Astrocyte (in vitro differentiated cells and primary cell): Measurements from ENCODE around the gene SLC2A8. TPM values are rescaled to one million over a fixed set of nuclear protein-coding genes. Genes with fewer than 3 reads are reported as not detected.
A peak's percentile ranks its signal among the peaks of the same experiment; 100 is the strongest.

ENCODE experiments used
- DNase-seq: peaks from one replicate; pipeline ENCODE4 v3.0.0-alpha.2; 2010; ENCODE audit warnings: low read depth
- FAIRE-seq: peaks from 2 replicates; lab custom pipeline; 2011; peaks lifted over from hg19 to GRCh38; lab: Jason Lieb, UNC
- H2AFZ ChIP-seq: 2 replicates; pipeline ENCODE4 v1.6.0; 2012; ENCODE audit warnings: low read depth, low read length, inconsistent platforms
- H3K27ac ChIP-seq: 2 replicates; pipeline ENCODE4 v1.5.1; 2011; ENCODE audit warnings: low read depth, low read length, inconsistent platforms
- H3K27me3 ChIP-seq: 2 replicates; pipeline ENCODE4 v1.6.0; 2011; ENCODE audit warnings: low read length, inconsistent platforms; ENCODE audit not compliant: insufficient read depth
- H3K36me3 ChIP-seq: 2 replicates; pipeline ENCODE4 v1.5.1; 2011; ENCODE audit warnings: low read length, inconsistent platforms; ENCODE audit not compliant: insufficient read depth
- H3K4me1 ChIP-seq: 2 replicates; pipeline ENCODE4 v1.5.1; 2011; ENCODE audit warnings: low read length, inconsistent platforms; ENCODE audit not compliant: insufficient read depth
- H3K4me2 ChIP-seq: 2 replicates; pipeline ENCODE4 v1.6.0; 2012; ENCODE audit warnings: low read length, inconsistent platforms
- H3K4me3 ChIP-seq: 2 replicates; pipeline ENCODE4 v1.5.1; 2011; ENCODE audit warnings: low read depth, mild to moderate bottlenecking, low read length, inconsistent platforms; ENCODE audit not compliant: insufficient read depth
- H3K79me2 ChIP-seq: 2 replicates; pipeline ENCODE4 v1.6.0; 2012; ENCODE audit warnings: mild to moderate bottlenecking, low read length, inconsistent platforms; ENCODE audit not compliant: insufficient read depth
- H3K9ac ChIP-seq: 2 replicates; pipeline ENCODE4 v1.6.0; 2012; ENCODE audit warnings: mild to moderate bottlenecking, low read length, inconsistent platforms
- H3K9me3 ChIP-seq: 2 replicates; pipeline ENCODE4 v1.5.1; 2012; ENCODE audit warnings: low read depth, mild to moderate bottlenecking, low read length, inconsistent platforms; ENCODE audit not compliant: insufficient read depth
- H4K20me1 ChIP-seq: 2 replicates; pipeline ENCODE4 v1.6.0; 2012; ENCODE audit warnings: low read length, inconsistent platforms; ENCODE audit not compliant: insufficient read depth
- H3K27ac Mint-ChIP-seq: one replicate; pipeline ENCODE4 v1.8.0; 2021; ENCODE audit warnings: mild to moderate bottlenecking, mixed read lengths; ENCODE audit not compliant: unreplicated experiment
- H3K27me3 Mint-ChIP-seq: one replicate; pipeline ENCODE4 v1.8.0; 2021; ENCODE audit warnings: low read depth, mixed read lengths; ENCODE audit not compliant: unreplicated experiment
- H3K36me3 Mint-ChIP-seq: one replicate; pipeline ENCODE4 v1.8.0; 2021; ENCODE audit warnings: low read depth, mixed read lengths; ENCODE audit not compliant: unreplicated experiment
- H3K4me1 Mint-ChIP-seq: one replicate; pipeline ENCODE4 v1.8.0; 2021; ENCODE audit warnings: low read depth, mixed read lengths; ENCODE audit not compliant: unreplicated experiment
- H3K4me3 Mint-ChIP-seq: one replicate; pipeline ENCODE4 v1.8.0; 2021; ENCODE audit warnings: mild to moderate bottlenecking, moderate library complexity, mixed read lengths; ENCODE audit not compliant: unreplicated experiment
- H3K9me3 Mint-ChIP-seq: one replicate; pipeline ENCODE4 v1.8.0; 2021; ENCODE audit warnings: mild to moderate bottlenecking, mixed read lengths; ENCODE audit not compliant: unreplicated experiment
- CTCF ChIP-seq: IDR thresholded peaks from 2 replicates; pipeline ENCODE4 v1.5.1; 2011; ENCODE audit warnings: low read depth, mild to moderate bottlenecking, inconsistent platforms, low read length, moderate library complexity; ENCODE audit not compliant: insufficient read depth
- EZH2 ChIP-seq: IDR thresholded peaks from 2 replicates; pipeline ENCODE4 v1.6.1; 2012; ENCODE audit warnings: mild to moderate bottlenecking, low read length, inconsistent platforms; ENCODE audit not compliant: insufficient read depth
- total RNA-seq: library from RNA; stranded (reverse); gene quantifications from 2 replicates; pipeline ENCODE4 v1.2.1, GENCODE V29; 2021

Gene SLC2A8
- total RNA-seq, 1 donor from 2014 or later = 18.8 TPM

- peak overlapping the region; percentile 96 for H3K9ac ChIP-seq
- H3K9me3 ChIP-seq = no peaks in the 10 kb centered on the region
- H3K4me3 Mint-ChIP-seq = peak overlapping the region; percentile 99
- FAIRE-seq (no peak), DNase-seq (peak; percentile 29)
- H3K27ac ChIP-seq = peak overlapping the region; percentile 72
- peak overlapping the region; percentile 89 for H2AFZ ChIP-seq
- peaks cover 34% of the 10 kb centered on the region for H3K36me3 ChIP-seq
- peaks cover 40% of the 10 kb centered on the region for H4K20me1 ChIP-seq
- H3K4me2 ChIP-seq = peak overlapping the region; percentile 92
- peaks cover 6% of the 10 kb centered on the region for H3K9me3 Mint-ChIP-seq
- peaks cover 49% of the 10 kb centered on the region for H3K36me3 Mint-ChIP-seq
- H3K27me3 Mint-ChIP-seq = no peaks in the 10 kb centered on the region
- peaks cover 27% of the 10 kb centered on the region for H3K4me1 ChIP-seq
- H3K79me2 ChIP-seq = peaks cover 42% of the 10 kb centered on the region
- H3K27ac Mint-ChIP-seq = peak overlapping the region; percentile 98
- TF ChIP-seq CTCF (no peak), EZH2 (no peak)
- H3K4me3 ChIP-seq = peak overlapping the region; percentile 78
- H3K4me1 Mint-ChIP-seq = peaks cover 19% of the 10 kb centered on the region
- H3K27me3 ChIP-seq = no peaks in the 10 kb centered on the region
Measured at GRCh38 chr9:127451858-127452656, 55.1 kb downstream of the SLC2A8 start.

GRCh38 chr9:127452691-127453090 lies 55.7 kb downstream of the SLC2A8 start:
- Histone ChIP-seq H3K9me3 (no peaks in the 10 kb centered on the region), H3K4me2 (peak overlapping the region; percentile 92), H3K36me3 (peaks cover 28% of the 10 kb centered on the region), H3K4me3 (peak overlapping the region; percentile 78), H3K4me1 (peaks cover 27% of the 10 kb centered on the region), H3K9ac (no peak overlapping the region), H4K20me1 (peaks cover 33% of the 10 kb centered on the region), H3K79me2 (peaks cover 42% of the 10 kb centered on the region), H3K27ac (no peak overlapping the region), H3K27me3 (no peaks in the 10 kb centered on the region), H2AFZ (no peak overlapping the region)
- Mint-ChIP-seq H3K9me3 (peaks cover 4% of the 10 kb centered on the region), H3K27ac (no peak overlapping the region), H3K4me3 (peak overlapping the region; percentile 99), H3K4me1 (peaks cover 16% of the 10 kb centered on the region), H3K27me3 (no peaks in the 10 kb centered on the region), H3K36me3 (peaks cover 46% of the 10 kb centered on the region)
- FAIRE-seq (no peak), DNase-seq (peak; percentile 25)
- no peak for TF ChIP-seq EZH2
- no peak for TF ChIP-seq CTCF
